ENCODE results near the gene CHST12.
"Not testable (repeated sequence)": the region's sequence is repeated elsewhere in the genome, so short reads cannot be mapped to it uniquely, and the experiment has no call there.

CHST12 gene

DNA sequence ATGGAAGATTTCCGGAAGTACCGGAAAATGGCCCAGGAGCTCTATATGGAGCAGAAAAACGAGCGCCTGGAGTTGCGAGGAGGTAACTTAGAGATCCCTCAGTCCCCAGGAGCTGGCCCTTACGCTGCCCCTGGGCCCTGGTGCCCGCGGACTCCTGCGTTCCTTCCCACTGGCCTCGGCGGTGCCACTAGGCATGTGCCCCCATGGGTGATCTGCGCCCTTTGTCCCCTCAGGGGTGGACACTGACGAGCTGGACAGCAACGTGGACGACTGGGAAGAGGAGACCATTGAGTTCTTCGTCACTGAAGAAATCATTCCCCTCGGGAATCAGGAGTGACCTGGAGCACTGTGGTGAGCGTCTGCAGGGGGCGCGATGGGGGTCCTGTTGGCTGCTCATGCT lies 24.2 kb upstream of the CHST12 start:
- no peak for DNase-seq

DNA sequence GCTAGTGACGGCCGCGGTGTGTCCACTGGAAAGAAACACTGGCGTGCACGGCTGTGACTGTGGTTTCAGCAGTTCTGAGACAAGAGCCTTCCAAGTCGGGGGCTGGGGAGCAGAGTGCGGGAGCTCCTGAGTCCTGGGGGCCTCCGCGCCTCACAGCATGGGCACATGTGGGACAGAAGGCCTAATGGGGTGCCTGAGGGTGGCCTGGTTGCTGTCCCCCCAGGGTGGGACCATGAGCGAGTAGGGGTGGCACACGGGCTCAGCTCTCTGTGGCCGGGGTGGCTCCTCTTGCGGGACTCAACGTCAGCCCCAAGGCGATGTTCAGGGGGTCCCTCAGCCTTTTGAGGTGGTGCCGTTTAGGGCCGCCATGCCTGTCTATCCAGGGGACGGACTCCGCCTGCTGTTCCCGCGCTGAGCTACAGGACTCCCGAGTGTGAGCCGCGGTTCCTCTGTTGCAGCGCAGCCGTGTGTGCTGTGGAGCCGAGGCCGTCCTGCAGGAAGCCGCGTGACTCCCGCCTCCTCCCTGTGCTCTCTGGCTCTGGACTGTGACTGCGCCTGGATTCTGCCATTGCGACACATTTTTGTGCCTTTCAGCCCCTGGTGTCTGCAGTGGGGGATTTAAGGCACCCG lies 23.5 kb upstream of the CHST12 start:
- no peak for DNase-seq

DNA sequence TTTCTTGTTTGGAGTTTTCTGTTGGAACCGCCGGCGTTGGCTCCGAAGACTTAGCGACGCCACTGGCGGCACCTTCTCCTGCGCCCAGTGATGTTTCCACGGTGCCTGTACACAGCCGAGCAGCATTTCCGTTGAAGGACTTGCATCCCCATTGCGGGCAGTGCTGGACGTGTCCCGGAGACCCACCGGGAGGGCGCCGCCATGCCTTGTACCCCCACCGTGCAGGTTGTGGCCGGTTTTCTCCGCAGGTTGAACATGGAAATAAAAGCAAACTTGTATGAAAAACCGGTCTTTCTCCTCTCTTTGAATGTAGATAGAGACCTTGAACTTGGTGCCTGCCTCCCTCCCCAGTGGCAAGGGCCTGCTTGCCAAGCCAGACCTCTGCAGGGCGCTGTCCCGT lies 22.9 kb upstream of the CHST12 start:
- no peak for DNase-seq

DNA sequence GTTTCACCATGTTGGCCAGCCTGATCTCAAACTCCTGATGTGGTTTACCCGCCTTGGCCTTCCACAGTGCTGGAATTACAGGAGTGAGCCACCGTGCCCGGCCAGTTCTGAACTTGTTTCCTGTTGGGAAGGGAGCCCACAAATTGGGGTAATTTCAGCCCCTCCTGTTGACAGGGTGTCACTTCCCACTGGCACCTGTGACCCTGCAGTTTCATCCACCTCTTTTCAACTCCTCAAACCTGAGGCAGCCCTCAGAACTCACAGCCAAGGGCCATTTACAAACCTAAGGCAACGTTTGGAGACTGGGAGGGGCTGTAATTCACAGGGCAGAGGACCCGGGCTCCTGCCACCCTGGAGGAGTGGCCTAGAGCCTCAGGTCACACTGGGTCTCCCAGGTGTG lies 22.2 kb upstream of the CHST12 start:
- no peak for DNase-seq

DNA sequence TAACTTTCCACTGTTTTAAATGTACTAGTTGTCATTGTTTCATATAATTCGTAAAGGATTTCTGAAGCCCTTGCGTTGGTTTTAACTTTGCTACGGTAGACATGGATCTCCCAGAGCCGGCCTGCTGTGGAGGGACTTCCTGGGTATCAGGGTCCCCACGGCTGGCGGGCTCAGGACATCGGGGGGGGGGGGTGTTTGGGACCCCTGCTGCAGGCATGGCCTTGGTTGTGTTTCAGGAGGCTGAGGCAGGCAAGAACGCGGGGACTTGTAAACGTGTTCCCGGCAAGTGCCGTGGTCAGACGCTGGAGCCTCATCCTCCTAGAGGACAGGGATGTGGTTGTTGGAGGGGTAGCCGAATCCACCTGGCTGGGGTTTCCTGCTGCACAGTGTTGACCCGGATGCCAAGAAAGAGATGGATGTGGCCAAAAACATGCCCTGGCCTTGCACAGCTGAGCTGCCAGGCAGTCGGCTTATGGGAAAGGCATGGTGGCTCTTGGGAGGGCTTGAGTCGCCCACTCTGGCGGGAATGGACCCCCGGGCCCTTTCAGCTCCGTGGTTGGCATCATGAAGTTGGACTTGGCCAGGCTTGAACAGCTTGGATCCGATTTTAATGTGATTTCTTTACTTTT lies 21.4 kb upstream of the CHST12 start:
- DNase-seq, result no peak

DNA sequence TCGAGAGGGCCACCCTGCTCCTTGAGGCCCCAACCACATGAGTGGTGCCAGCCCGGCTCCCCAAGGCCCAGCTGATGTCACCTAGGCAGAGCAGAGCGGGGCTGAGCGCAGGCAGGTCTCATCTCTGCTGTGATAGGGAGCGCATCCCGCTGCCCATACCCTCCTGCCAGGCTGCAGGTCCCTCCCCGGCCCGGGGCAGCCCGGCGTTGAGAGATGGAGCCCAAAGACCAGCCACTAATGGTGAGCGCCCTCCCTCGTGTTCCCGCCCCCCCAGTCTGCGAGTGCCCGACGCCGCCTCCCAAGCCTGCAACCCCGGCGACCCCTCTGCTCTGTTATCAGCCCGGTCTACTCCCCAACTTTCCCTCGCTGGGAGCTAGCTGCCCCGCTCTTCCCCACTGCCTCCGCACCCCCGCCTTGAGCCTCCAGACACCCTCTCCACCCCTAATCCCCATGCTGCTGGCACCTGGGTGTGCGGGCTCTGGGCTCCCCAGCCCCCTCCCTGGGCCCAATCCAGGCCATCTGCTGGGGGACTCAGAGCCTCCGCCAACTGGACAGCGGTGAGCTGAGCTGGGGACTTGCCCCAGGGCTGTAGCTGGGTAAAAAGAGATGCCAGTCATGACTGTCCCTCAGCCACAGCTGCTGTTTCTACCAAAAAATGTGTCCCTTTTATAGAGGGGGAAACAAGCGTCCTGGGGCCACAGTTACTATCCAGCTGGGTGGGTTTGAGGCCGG lies 19.7 kb upstream of the CHST12 start:
- no peak for DNase-seq

DNA sequence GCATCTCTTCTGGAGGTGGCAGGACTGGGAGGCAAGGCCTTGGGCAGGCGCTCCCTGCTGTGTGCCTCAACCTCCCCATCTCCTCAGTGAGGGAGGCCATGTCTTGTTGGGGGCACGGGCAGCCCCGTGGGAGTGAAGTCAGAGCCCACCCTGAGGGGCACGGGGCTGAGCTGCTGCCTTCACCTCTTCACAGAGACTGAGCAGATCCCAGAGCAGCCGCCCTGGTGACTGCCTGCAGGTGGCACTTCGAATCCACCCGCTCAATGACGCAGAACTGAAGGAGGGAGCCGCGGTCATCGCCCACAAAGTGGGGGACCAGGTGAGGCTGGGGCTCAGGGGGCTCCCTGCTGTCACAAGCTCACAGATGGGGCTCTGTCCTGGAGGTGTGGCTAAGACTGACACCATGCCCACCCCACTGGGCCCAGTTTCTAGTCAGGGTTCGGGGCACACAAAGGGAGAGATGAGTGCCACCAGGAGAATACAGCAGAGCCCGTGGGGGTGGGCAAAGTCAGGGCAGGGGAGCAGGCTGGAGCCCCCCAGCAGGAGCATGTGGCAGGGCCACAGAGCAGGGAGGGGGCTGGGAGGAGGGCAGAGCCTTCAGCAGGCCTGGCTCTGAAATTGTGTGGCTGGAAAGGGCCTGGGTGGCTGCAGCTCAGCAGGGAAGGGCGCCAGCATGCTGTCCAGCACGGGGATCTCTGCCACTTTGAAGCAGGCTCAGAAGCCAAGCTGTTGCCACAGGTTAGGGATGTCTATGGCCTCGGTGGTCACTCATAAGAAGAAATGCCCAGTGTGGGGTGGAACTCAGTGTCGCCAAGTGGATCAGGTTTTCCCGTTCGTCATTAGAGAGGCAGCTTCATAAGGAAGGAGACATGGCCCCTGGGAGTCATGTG lies 18.8 kb upstream of the CHST12 start:
- no peak for DNase-seq

DNA sequence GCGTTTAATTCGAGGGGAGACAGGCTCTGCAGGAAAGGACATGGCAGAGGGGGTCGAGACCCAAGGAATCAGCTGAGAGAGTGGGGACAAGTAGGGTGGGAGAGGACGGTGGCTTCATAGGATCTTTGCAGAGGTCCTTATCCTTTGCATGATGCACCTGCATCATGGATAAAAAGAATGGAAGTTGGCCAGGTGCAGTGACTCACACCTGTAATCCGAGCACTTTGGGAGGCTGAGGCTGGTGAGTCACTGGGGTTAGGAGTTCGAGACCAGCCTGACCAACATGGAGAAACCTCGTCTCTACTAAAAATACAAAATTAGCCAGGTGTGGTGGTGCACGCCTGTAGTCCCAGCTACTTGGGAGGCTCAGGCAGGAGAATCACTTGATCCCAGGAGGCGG lies 17.3 kb upstream of the CHST12 start:
- DNase-seq, result not testable (repeated sequence)

DNA sequence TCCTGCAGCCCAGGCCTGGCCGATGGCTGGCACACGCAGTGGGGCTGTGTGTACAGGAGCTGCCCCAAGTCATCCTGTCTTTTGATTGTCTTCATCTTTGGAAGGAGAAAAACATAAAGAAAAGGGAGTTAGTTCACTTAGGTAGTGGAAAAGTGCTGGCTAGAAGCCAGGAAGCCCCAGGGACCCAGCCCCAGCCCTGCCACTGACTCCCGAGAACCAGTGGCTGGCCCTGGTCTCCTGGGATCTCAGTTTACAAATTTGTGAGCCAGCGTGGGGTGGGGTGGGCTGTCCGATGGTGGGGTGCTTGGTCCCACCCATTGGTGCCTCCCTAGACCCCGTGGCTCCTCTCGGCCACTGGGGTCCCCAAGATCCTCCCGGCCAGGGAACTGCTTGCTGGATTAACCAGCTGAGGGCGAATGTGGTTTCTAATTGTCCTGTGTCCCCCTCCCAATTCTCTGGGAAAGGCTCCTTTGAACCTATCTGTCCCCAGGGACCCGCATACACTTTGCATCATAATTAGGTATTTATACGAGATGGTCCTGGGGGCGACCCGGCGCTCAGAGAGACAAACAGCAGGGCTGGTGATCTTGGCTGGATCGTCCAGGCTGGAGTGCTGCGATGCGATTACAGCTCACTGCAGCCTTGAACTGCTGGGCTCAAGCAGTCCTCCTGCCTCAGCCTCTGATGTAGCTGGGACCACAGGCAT lies 16.3 kb upstream of the CHST12 start:
- DNase-seq, result no peak

DNA sequence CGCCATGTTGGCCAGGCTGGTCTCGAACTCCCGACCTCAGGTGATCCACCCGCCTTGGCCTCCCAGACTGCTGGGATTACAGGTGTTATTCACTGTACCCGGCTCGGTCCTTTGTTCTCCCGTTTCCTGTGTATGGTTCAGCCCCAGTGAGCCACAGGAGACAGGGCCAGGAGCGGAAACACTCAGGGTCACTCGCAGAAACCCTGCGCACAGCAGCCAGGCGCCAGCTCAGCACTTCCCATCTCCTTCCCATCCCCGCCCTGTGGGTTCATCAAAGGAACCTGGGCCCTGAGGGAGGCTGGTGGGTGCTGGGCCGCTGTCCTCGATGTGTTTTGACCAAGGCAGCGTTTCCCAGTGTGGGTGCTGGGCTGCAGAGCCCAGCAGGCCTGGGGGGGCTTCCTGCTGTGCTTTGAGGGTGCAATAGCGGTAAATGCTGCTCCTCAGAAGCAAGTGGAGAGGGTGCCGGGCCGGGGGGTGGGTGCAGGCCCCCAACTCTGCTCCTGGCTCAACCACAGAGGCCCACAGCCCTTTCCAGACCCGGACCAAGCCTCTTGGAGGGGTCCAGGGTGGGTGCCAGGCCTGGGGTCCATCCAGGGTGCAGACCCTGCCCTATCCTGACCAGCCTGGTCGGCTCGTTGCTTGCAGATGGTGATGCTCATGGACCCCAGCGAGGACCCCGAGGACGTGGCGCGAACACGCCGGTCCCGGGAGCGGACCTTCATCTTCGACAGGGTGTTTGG lies 15.3 kb upstream of the CHST12 start:
- no peak for DNase-seq

DNA sequence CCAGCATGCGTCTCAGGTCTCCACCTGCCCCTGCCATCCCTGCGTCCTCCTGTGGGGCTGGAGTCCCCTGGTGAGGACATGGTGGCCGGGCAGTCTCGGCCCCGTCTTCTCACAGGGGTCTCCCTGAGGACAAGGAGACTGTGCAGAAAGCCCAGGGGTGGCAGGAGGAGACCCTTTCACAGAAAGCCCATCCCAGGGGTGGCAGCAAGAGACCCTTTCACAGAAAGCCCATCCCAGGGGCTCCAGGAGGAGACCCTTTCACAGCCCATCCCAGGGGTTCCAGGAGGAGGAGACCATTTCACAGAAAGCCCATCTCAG lies 14.8 kb upstream of the CHST12 start:
- DNase-seq, result no peak

DNA sequence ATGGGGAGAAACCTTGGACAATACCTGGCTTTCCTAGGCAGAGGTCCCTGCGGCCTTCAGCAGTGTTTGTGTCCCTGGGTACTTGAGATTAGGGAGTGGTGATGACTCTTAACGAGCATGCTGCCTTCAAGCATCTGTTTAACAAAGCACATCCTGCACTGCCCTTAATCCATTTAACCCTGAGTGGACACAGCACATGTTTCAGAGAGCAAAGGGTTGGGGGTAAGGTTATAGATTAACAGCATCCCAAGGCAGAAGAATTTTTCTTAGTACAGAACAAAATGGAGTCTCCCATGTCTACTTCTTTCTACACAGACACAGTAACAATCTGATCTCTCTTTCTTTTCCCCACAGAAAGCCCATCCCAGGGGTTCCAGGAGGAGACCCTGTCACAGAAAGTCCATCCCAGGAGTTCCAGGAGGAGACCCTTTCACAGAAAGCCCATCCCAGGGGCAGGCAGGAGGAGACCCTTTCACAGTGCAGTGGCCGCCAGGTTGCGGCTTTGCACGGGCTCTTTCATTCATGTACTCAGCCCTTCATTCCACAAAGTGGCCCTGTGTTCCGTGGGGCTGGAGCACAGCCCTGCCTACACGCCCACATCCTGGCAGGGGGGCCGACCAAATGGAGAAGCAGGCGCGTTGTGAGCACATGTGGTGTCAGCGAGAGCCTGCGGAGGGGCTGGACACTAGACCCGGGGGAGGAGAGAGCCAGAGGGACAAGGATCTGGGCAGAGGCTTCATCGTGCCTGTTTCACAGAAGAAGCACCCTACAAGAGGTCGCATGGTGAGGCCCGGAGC lies 13.2 kb upstream of the CHST12 start:
- peak in 1 of 3 experiments; percentile 12 for DNase-seq

DNA sequence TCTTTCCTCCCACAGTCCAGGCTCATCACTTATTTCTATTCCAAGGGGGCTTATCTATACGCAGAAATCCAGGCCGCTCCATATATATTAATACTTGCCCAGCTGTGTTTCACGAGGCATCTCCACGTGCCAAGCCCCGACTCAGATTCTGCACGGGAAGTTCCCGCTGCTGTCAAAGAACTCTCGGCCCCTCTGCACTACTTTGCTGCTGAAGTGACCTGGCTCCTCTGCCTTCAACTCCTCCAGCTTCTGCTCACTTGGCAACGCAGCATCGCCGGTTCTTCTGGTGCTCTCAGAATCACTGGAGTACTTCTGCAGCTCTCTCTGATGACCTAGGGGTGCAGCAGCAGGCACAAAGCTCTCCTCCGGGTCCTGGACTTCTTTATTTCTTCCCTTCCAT lies 9.7 kb upstream of the CHST12 start:
- DNase-seq, result no peak

DNA sequence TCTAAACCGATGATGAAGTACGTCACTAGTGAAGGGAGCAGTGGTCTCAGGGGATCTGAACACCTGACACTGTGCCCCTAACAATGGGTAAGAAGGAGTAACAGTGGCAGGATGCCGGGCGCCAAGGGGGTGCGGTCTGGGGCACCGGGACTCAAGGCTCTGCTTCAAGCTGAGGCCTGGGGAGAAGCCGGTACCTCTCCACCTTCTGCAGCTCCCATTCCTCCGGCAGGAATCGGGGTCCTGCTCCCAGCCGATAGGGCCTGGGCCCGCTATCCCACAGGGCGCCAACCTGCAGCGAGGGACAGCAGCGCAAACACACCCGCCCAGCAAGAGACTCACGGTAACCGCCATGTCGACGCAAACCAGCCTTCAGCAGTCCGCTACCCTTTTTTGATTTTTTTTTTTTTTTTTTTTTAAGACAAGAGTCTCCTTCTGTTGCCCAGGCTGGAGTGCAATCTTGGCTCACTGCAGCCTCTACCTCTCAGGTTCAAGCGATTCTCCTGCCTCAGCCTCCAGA lies 8.8 kb upstream of the CHST12 start:
- no peak for DNase-seq

DNA sequence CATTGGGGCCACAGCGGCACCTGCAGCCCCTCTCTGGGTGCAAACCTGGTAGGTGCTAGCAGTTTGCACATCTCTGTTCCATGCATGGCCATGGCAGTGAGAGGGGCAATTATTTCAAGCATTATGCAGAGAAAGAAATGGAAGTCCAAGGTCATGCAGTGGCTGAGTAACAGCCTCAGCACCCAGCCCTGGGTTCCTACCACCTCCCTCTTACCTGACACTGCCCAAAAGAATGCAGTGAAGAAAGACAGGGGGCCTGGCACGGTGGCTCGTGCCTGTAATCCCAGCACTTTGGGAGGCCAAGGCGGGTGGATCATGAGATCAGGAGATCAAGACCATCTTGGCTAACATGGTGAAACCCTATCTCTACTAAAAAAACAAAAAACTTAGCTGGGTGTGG lies 4.9 kb upstream of the CHST12 start:
- no peak for DNase-seq

DNA sequence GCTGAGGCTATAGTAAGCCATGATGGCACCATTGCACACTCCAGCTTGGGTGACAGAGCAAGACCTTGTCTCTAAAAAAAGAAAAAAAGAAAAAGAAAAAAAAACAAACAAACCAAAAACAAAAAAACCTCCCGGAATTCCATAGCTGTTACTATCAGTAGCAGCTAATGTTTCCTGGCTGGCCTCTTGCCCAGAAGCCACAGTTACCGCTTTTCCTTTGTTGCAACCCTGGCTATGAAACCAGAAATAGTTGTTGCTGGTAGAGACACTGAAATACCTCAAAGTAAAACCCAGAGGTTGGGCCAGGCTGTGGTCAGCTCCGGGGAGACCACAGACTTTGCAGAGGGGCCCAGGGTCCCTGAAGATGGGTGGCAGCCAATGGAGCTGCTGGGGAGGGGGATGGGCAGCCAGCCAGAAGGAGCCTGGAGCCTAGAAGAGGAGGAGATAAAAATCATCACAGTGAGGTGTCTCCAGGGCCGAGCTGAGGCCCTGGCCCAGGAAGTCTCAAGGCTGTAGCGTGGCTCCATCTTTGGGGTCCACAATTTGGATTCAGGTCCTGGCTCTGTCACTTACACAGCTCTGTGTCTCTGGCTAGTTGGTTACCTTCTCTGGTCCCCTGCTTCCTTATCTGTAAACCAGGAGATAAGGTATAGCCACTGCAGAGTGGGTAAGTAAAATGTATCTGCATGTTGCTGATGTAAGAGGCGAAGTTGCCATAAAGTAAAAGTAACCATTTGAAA lies 3.4 kb upstream of the CHST12 start:
- DNase-seq, result peak in 1 of 3 experiments; percentile 25

DNA sequence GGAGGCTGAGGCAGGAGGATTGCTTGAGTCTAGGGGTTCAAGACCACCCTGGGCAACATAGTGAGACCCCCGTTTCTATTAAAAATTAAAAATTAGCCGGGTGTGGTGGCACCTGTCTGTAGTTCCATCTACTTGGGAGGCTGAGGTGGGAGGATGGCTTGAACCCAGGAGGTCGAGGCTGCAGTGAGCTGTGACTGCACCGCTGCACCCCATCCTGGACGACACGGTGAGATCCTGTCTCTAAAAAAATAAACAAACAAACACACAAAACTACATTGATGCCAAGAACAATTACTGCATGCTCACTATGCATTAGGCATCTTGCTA lies 761 bp upstream of the CHST12 start:
- DNase-seq, result no peak

DNA sequence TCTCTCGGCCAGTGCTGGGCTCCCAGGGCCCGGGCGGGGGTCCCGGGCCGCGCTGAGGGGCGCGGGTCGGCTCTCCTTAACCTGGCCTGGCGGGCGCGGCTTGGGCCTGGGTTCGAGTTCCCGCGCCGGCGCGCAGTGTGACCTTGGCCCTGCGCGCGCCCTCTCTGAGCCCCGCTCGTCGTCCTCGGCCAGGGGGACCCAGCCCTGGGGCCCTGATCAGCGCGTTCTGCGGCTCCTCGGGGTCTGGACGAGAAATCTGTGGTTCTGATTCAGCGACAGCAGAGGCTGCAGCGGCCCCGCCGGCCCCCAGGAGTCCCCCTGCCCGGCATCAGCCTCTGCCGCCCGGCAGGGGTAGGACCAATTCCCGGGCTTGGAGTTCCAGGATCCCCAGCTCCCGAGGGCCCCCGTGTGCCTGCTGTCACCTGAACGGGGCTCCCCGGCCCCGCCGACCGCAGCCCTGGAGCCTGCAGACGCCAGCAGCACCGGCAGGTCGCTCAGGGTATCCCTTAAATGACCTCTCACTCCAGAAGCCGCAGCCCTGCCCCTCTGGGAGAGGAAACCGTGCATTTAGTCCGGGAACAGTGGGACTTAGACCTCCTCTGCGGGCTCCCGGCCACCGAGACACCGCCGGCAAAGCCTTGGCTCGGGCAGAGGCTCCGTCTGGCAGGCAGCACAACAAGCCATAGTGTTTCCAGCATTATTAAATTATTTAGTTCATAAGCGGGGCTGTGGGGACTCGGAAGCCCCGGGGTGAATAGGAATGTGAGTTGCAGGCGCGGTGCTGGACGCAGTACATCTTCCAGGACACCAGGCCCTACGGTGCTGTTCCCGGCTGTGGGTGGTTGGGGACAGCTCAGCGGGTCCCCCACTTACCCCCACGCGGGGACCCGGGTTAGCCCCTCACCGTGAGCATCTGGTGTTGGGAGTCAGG lies 572 bp downstream of the CHST12 start:
- peak in 2 of 3 experiments; percentile 69 to 78 for DNase-seq

DNA sequence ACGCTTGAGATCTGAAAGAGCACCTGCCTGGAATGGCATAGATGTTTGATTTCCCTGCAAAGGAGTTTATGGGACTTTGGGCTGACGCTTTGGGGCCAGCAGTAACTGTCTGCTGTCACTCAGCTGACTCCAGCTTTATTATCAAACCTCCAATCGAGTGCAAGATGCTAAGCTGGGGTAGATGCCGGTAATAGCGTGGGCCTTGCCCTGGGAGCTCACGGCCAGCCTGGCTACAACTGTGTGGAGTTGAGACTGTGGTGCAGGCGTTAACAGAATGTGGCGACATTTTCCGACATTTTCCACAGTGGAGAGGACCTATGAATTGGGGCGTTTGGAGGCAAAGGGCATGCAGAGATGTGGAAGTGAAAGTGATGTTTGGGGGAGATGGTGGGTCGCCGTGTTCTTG lies 1.3 kb downstream of the CHST12 start:
- DNase-seq, result no peak
